Testis (tissue), 2 donors: ENCODE results near the gene SNX21.

Experiments used
- CTCF ChIP-seq, 3 experiments: fragments of 450-650 bp in 2 of 3; fragments of 200-600 bp in 1 of 3; sonication (generic) in 1 of 3; IDR thresholded peaks; one replicate each; pipeline ENCODE4 v1.5.1; 2016 to 2019; ENCODE audit warnings: antibody characterized with exemption in 3 of 3, mild to moderate bottlenecking in 2 of 3, moderate library complexity in 1 of 3
- POLR2A ChIP-seq: fragments of 450-650 bp; IDR thresholded peaks from one replicate; pipeline ENCODE4 v1.6.1; 2017; ENCODE audit warnings: antibody characterized with exemption, mild to moderate bottlenecking, moderate library complexity

- TF ChIP-seq CTCF (IDR thresholded peaks at IDR 0.05) (no peak), POLR2A (no peak)
Measured at GRCh38 chr20:45848969-45849582, 15.5 kb downstream of the SNX21 start.
